Thoracic aorta (tissue), 2 donors: ENCODE measurements around the gene CEP250. TPM values are rescaled to one million over a fixed set of nuclear protein-coding genes. Genes with fewer than 3 reads are reported as not detected.

ENCODE experiments used
- ATAC-seq: fragments of 150-250 bp; one replicate; pipeline ENCODE4 v1.8.0; 2017; ENCODE audit warnings: low read depth; ENCODE audit not compliant: insufficient number of reproducible peaks, low FRiP score
- DNase-seq: peaks from one replicate; pipeline ENCODE4 v3.0.0-alpha.2; 2020; ENCODE audit warnings: low spot score
- H3K27ac ChIP-seq, 2 donors: fragments of 200-600 bp; sonication (generic); 1 replicate in 1 of 2; 2 replicates in 1 of 2; pipeline ENCODE4 v1.5.1; 2016; ENCODE audit warnings: mild to moderate bottlenecking in 2 of 2, moderate library complexity in 2 of 2
- H3K27me3 ChIP-seq: fragments of 200-600 bp; sonication (generic); replicated peaks from 2 replicates; pipeline ENCODE4 v1.6.0; 2016; ENCODE audit warnings: mild to moderate bottlenecking; ENCODE audit not compliant: insufficient read depth
- H3K36me3 ChIP-seq: fragments of 200-600 bp; sonication (generic); one replicate; pipeline ENCODE4 v1.5.1; 2016
- H3K4me1 ChIP-seq, 2 donors: fragments of 200-600 bp; sonication (generic); 1 replicate in 1 of 2; 2 replicates in 1 of 2; pipeline versions ENCODE4 v1.5.1 to v1.6.0; 2016; ENCODE audit warnings: low read depth in 2 of 2, mild to moderate bottlenecking in 1 of 2; ENCODE audit not compliant: control insufficient read depth in 1 of 2
- H3K4me3 ChIP-seq: fragments of 200-600 bp; sonication (generic); 2 replicates; pipeline ENCODE4 v1.5.1; 2016; ENCODE audit warnings: mild to moderate bottlenecking
- H3K9me3 ChIP-seq: fragments of 200-600 bp; sonication (generic); 2 replicates; pipeline ENCODE4 v1.5.1; 2016
- CTCF ChIP-seq: fragments of 200-600 bp; sonication (generic); IDR thresholded peaks from one replicate; pipeline ENCODE4 v1.5.1; 2019; ENCODE audit warnings: antibody characterized with exemption
- total RNA-seq, 2 donors: library from RNA; depleted of rRNA; stranded (reverse); fragments of >200 nt; gene quantifications; one replicate each; pipeline versions ENCODE4 v1.1.0 to v1.2.3, GENCODE V29; 2016

CEP250 gene
- total RNA-seq, 2 donors from 2014 or later, result 28.7 to 29.2 TPM

- TF ChIP-seq CTCF, result no peak
- Histone ChIP-seq H3K27ac (no peak overlapping the region), H3K9me3 (no peaks in the 10 kb centered on the region), H3K36me3 (no peaks in the 10 kb centered on the region), H3K27me3 (no peaks in the 10 kb centered on the region), H3K4me3 (no peak overlapping the region), H3K4me1 (no peaks in the 10 kb centered on the region)
- no peak for ATAC-seq
- no peak for DNase-seq
Observed at GRCh38 chr20:35421322-35421721, 34.1 kb upstream of the CEP250 start.

- TF ChIP-seq CTCF, result no peak
- no peak for ATAC-seq
- Histone ChIP-seq H3K36me3 (no peaks in the 10 kb centered on the region), H3K4me1 (no peaks in the 10 kb centered on the region), H3K27me3 (no peaks in the 10 kb centered on the region), H3K9me3 (no peaks in the 10 kb centered on the region), H3K27ac (no peak overlapping the region), H3K4me3 (no peak overlapping the region)
- DNase-seq, result no peak
Observed at GRCh38 chr20:35431621-35432429, 23.6 kb upstream of the CEP250 start.

- no peak overlapping the region for H3K4me3 ChIP-seq
- DNase-seq (no peak), ATAC-seq (no peak)
- H3K27ac ChIP-seq, result no peak overlapping the region
- H3K9me3 ChIP-seq, result no peaks in the 10 kb centered on the region
- H3K27me3 ChIP-seq, result no peaks in the 10 kb centered on the region
- no peak for TF ChIP-seq CTCF
- H3K4me1 ChIP-seq, result peaks cover 0 to under 1% of the 10 kb centered on the region in 2 donors
- no peaks in the 10 kb centered on the region for H3K36me3 ChIP-seq
Observed at GRCh38 chr20:35432430-35432735, 23.0 kb upstream of the CEP250 start.

GRCh38 chr20:35433337-35433736, 22.1 kb upstream of the CEP250 start:
- ATAC-seq, result no peak
- Histone ChIP-seq H3K4me1 (peaks cover under 1 to 10% of the 10 kb centered on the region in 2 donors), H3K36me3 (no peaks in the 10 kb centered on the region), H3K27me3 (no peaks in the 10 kb centered on the region), H3K27ac (no peak overlapping the region), H3K9me3 (no peaks in the 10 kb centered on the region), H3K4me3 (no peak overlapping the region)
- TF ChIP-seq CTCF, result no peak
- DNase-seq, result no peak

- ATAC-seq (no peak), DNase-seq (no peak)
- no peak for TF ChIP-seq CTCF
- Histone ChIP-seq H3K27ac (no peak overlapping the region), H3K4me1 (peaks cover 3 to 19% of the 10 kb centered on the region in 2 donors), H3K4me3 (no peak overlapping the region), H3K27me3 (no peaks in the 10 kb centered on the region), H3K36me3 (no peaks in the 10 kb centered on the region), H3K9me3 (no peaks in the 10 kb centered on the region)
Observed at GRCh38 chr20:35434085-35435005, 21.1 kb upstream of the CEP250 start.
